22Rv1 (cell line): ENCODE data around the gene WDR70.

Source experiments
- H3K27ac ChIP-seq: fragments of 450-650 bp; 2 replicates; pipeline ENCODE4 v1.5.1; 2017
- CTCF ChIP-seq: fragments of 450-650 bp; IDR thresholded peaks from 2 replicates; pipeline ENCODE4 v1.5.1; 2017; ENCODE audit warnings: mild to moderate bottlenecking
- ZFX ChIP-seq: fragments of 450-650 bp; IDR thresholded peaks from 2 replicates; pipeline ENCODE4 v1.6.1; 2017; ENCODE audit warnings: antibody characterized with exemption, borderline replicate concordance

Gene WDR70

DNA sequence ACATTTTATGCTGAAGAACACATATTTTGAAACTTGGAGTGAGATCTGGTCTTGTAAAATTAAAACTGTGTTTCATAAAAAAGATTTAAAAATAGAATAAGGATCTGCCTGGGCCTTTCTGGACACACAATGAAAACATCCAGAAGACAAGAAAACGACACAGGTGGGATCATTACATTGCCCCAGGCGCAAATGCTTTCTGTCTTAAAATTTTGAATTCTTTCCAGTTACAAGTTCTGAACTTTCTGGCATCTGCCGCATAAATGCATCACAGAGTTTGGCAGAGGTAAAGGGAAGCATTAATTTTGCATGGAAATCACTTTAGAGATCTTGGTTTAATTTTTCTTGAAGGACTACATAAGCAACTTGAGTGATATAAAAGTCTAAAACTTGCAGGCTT is 219.6 kb downstream of the WDR70 start:
- H3K27ac ChIP-seq = no peak overlapping the region

GRCh38 chr5:37601163-37601562 is 222.0 kb downstream of the WDR70 start:
- no peak overlapping the region for H3K27ac ChIP-seq
- TF ChIP-seq CTCF (no peak), ZFX (no peak)

More for the DNA sequence above, 219.6 kb downstream of the WDR70 start:
- no peak for TF ChIP-seq CTCF
- no peak for TF ChIP-seq ZFX

GRCh38 chr5:37603072-37603471 is 224.0 kb downstream of the WDR70 start:
- H3K27ac ChIP-seq = no peak overlapping the region
- no peak for TF ChIP-seq ZFX
- TF ChIP-seq CTCF = no peak

DNA sequence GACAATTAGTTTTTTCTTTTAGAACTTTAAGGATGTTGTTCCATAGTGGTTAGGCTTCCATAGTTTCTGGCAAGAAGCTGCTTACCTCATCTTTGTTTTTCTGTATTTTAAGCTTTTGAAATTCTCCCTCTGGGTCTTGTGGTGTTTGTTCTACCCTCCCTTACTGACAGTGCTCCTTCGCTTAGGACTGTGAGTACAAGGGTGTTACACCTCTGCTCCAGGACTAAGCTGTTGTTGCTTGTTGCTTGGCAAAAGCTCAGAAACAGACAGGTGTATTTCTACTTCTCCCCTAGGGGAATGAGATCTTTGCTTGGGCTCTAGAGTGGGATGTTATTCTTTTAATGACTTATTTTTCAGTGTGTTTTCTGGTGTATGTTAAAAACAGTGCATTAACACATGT is 225.2 kb downstream of the WDR70 start:
- TF ChIP-seq CTCF (no peak), ZFX (no peak)
- no peak overlapping the region for H3K27ac ChIP-seq

GRCh38 chr5:37606148-37606547 is 227.0 kb downstream of the WDR70 start:
- no peak for TF ChIP-seq CTCF
- TF ChIP-seq ZFX = no peak
- no peak overlapping the region for H3K27ac ChIP-seq

GRCh38 chr5:37606632-37607248 is 227.6 kb downstream of the WDR70 start:
- no peak overlapping the region for H3K27ac ChIP-seq
- TF ChIP-seq ZFX (no peak), CTCF (no peak)

DNA sequence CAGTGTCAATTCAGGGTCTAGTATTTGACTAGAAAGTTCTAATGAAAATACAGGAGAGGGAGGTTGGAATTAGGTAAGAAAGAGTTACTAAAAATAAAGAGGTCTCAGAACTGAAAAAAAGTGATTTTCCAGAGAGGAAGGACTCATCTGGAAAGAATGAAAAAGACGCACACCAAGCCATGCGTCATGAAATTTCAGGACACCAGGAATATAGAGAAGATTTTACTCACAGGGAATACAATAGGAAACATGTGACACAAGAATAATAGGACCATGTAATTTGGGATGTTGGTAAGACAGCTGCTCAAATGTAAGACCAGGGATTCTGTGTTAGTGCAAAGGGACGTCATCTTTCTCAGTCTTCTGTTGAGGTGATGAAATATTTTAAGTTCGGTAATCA is 236.1 kb downstream of the WDR70 start:
- TF ChIP-seq CTCF (no peak), ZFX (no peak)
- H3K27ac ChIP-seq = no peak overlapping the region
